Stimulated activated CD8-positive, alpha-beta memory T cell treated with anti-CD3 and anti-CD28 coated beads, Interleukin-15, amount 100 ng/mL, for 1 hour (primary cell): ENCODE measurements around the gene ZNF491.
"Not testable (repeated sequence)": the region's sequence is repeated elsewhere in the genome, so short reads cannot be mapped to it uniquely, and the experiment has no call there.

Source experiments
- DNase-seq: peaks from one replicate; pipeline ENCODE4 v3.0.0-alpha.2; 2020; ENCODE audit warnings: low read depth

Gene ZNF491

DNA sequence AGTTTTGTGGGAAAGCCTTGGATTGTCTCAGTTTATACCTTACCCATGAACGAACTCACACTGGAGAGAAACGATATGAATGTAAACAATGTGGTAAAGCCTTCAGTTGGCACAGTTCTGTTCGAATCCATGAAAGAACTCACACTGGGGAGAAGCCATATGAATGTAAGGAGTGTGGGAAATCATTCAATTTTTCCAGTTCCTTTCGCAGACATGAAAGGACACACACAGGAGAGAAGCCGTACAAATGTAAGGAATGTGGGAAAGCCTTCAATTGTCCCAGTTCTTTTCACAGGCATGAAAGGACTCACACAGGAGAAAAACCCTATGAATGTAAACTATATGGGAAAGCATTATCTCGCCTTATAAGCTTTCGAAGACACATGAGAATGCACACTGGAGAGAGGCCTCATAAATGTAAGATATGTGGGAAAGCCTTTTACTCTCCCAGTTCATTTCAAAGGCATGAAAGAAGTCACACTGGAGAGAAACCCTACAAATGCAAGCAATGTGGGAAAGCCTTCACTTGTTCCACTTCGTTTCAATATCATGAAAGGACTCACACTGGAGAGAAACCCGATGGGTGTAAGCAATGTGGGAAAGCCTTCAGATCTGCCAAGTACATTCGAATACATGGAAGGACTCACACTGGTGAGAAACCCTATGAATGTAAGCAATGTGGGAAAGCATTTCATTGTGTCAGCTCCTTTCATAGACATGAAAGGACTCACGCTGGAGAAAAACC lies 8.2 kb downstream of the ZNF491 start:
- no peak for DNase-seq

GRCh38 chr19:11807099-11807380 lies 8.7 kb downstream of the ZNF491 start:
- DNase-seq = no peak

GRCh38 chr19:11813703-11814028 lies 15.3 kb downstream of the ZNF491 start:
- DNase-seq = no peak

GRCh38 chr19:11814029-11814699 lies 15.8 kb downstream of the ZNF491 start, which contains the start of gene ZNF440:
TSS of gene ZNF440 (plus strand) at chr19:11814273. CDS start at chr19:11814448, 175 bp downstream.
- peak; percentile 72 for DNase-seq

GRCh38 chr19:11814700-11815035 lies 16.3 kb downstream of the ZNF491 start:
- no peak for DNase-seq

- no peak for DNase-seq
These were observed 23.3 kb downstream of the ZNF491 start for GRCh38 chr19:11821474-11822109.

GRCh38 chr19:11828957-11829876 lies 30.9 kb downstream of the ZNF491 start:
- DNase-seq = not testable (repeated sequence)

DNA sequence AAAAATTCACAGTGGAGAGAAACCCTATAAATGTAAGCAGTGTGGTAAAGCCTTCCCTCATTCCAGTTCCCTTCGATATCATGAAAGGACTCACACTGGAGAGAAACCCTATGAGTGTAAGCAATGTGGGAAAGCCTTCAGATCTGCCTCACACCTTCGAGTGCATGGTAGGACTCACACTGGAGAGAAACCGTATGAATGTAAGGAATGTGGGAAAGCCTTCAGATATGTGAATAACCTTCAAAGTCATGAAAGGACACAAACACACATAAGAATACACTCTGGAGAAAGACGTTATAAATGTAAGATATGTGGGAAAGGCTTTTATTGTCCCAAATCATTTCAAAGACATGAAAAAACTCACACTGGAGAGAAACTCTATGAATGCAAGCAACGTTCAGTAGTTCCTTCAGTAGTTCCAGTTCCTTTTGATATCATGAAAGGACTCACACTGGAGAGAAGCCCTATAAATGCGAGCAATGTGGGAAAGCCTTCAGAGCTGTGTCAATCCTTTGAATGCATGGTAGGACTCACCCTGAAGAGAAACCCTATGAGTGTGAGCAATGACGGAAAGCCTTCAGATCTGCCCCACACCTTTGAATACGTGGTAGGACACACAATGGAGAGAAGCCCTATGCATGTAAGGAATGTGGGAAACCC lies 34.1 kb downstream of the ZNF491 start:
- DNase-seq = no peak

DNA sequence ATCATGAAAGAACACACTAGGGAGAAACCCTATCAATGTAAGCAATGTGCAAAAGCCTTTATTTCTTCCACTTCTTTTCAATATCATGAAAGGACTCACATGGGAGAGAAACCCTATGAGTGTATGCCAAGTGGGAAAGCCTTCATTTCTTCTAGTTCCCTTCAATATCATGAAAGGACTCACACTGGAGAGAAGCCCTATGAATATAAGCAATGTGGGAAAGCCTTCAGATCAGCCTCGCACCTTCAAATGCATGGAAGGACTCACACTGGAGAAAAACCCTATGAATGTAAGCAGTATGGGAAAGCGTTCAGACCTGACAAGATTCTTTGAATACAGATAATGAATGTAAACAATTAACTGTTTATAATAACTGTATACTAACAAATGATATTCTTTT lies 35.2 kb downstream of the ZNF491 start:
- DNase-seq = no peak

GRCh38 chr19:11835626-11836066 lies 37.3 kb downstream of the ZNF491 start:
- not testable (repeated sequence) for DNase-seq

GRCh38 chr19:11843722-11844121 lies 45.4 kb downstream of the ZNF491 start:
- no peak for DNase-seq

DNA sequence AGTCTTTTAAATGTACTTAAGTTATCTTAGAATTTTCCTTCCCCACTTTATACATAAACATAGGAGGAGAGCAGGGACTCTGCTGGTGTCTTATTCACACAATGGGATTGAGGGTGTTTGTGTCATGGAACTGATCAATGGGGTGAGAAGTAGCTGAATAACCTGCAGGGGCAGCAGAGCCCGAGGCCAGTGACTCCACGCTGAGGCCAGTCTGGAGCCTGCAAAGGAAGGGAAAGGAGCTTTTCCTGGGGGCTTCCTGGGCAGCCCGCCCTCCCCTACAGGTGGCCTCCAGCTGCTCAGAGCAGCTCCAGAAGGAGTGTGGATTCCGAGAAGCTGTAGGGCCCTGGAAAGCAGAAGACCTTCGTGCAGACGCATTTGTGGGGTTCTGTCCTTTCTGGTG lies 49.3 kb downstream of the ZNF491 start:
- not testable (repeated sequence) for DNase-seq

DNA sequence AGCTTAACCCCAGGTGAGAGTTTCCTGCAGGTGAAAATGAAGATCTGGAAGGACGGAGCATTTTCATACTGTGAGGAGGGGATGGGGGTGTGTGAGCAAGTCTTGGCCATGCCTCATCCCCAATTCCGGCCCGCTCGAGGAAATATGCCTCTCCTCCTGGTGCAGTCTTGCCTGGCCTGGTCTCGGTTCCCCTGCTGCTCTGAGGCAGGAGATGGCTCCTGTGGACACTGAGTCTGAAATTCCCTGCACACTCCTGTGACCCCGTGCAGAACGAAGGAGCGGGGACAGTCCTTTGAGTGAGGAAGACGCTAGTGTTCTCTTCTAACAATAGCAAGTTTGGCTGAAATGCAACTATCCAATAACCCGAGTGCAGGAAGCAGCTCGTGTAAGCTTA lies 49.9 kb downstream of the ZNF491 start:
- no peak for DNase-seq

- DNase-seq = peak; percentile 82
These were observed 50.5 kb downstream of the ZNF491 start, which contains the start of gene ZNF439 for GRCh38 chr19:11848594-11849469. TSS of gene ZNF439 (plus strand) at chr19:11848726. CDS start at chr19:11848868, 142 bp downstream.

GRCh38 chr19:11850289-11850688 lies 52.0 kb downstream of the ZNF491 start:
- DNase-seq = not testable (repeated sequence)

DNA sequence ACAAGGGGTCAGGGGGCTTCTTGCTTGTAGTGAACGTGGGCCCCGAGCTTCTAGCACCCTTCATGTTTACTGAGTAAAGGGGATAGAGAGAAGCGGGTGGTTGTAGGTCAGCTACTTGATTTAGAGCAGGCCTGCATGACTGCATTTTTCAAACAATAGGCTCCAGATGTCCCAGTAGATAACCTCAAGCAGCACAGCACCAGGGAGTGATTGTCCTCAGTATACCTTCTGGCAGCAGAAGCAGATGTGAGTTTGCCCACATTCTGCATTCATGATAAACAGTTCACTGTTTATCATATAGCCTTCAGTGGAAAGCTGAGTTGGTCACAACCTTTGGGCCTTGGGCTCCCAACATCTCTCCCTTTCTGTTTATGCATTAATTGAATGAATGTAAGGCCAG lies 55.0 kb downstream of the ZNF491 start:
- no peak for DNase-seq

DNA sequence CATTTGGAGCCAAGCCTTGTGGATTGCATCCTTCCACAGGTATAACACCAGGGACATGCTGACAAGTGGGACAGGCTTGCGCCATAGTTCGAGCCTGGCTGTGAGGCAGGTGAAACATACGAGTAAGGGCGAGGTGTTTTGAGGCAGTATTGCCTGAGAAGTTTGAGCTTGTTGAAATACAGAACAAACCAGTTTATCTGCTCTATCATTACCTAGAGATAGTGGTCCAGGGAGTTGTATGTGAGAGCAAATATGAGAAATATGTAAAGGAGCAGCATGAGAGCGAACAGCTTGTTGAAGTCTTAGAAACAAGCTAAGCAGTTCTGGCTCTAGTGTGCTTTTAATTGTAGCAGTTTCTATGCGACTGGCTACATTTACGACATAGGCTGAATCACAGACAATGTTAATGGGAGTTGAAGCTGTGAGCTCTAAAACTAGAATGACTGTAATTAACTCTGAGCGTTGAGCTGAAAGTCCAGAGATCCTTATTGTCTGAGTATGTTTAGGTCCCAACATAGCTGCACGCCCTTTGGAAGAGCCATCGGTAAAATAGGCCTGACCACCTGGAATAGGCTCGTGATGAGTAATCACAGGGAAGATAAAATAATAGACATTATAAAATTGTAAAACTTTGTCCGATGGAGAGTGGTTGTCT lies 58.4 kb downstream of the ZNF491 start:
- no peak for DNase-seq
